KG1 (cell line): Measurements from ENCODE around the gene MGRN1.

Experiments used
- DNase-seq: peaks from one replicate; lab custom pipeline; 2025; lab: John Stamatoyannopoulos, UW

MGRN1 gene

DNA sequence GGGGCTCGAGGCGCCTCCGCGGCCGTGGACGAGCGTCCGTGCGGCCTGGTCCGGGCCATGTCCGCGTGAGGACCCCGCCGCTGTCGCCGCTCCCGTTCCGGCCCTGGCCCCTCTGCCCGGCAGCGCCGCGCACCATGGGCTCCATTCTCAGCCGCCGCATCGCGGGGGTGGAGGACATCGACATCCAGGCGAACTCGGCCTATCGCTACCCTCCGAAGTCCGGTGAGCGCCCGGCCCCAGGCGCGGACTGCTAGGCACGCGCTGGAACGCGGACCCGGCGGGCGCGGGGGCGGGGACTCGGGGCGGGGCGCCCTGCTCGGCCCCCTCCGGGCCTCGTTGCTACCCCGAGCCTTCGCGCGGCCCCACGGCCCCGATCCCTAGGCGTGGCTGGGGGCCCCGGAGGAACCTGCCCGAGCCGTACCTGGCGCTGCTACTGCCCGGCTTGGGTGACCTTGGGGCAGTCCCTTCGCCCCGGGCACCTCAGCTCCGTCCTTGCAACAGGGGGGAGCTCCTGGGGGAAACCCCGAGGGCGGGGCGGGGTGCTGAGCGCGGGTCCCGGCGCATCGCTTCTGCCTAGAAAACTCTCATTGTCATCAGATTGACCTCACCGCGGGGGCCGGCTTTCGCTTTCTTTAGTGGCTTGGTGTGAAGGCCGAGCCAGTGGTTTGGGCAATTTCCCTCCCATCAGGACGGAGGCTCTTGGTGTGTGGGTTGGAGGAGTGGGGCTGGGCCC is 367 bp downstream of the MGRN1 start:
- peak; percentile 53 for DNase-seq

DNA sequence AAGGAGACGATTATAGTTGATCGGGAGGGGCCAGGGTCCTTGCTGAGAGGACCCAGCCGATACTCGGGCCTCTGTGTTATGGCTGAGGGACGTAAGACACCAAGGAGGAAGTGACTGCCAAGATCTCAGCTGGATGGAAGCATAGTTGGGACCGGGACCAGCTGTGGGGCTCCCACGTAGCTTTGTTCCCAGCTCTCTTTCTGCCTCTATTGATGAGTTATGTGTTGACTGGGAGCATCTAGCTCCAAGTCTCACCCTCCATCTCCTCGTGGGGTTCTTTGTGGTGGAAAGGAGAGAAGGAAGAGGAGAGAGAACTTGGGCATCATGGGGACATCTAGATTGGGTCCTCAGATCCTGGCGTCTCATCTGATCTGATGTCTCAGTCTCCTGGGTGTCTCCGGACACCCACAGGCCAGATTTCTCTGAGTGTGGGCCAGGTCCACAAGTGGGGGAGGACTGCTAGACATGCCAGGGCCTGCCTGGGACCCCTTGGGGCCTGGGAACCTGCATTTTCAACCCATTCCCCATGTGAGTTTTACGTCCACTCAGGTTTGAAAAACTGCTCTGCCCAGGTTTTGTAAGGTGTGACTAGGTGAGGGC is 1.0 kb downstream of the MGRN1 start:
- no peak for DNase-seq

DNA sequence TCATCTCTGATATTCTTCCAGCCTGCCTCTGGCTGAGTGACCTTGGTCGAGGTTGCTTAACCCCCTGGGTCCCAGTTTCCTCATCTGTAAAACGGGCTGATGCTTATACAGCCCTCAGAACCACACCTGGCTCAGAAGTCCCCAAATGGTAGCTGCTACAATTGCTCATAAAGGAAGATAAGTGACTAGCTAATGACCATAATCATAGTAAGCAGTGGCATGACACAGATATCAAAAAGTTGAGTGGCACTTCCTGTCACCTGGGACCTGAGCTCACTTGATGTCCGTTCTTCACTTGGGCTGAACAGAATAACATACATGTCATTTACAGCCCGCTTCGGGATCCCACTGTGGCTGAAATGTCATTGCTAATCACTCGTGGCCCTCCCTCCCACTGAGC is 1.8 kb downstream of the MGRN1 start:
- no peak for DNase-seq

DNA sequence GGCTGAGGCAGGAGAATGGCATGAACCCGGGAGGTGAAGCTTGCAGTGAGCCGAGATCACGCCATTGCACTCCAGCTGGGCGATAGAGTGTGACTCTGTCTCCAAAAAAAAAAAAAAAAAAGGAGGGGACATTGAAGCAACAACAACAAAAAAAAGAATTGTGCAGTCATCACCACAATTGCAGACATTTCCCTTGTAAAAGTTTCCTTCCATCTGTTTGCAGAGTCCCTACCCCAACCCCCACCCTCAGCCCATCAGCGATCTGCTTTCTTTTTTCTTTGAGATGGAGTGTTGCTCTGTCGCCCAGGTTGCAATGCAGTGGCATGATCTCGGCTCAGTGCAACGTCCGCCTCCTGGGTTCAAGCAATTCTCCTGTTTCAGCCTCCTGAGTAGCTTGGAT is 3.7 kb downstream of the MGRN1 start:
- DNase-seq: no peak

DNA sequence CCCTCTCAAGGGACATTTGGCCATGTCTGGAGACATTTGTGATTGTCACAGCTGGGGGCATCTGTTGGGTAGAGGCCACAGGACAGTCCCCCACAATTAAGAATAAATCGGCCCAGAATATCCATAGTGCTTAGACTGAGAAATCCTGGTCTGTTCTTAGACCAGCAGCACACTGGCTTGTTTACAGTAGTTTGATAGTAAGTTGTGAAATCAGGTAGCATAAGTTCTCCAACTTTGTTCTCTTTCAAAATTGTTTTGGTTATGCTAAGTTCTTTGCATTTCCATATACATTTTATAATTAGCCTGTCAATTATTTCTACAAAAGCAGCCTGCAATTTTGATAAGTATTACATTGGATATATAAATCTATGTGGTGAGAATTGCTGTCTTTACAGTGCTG is 6.8 kb downstream of the MGRN1 start:
- DNase-seq: no peak

DNA sequence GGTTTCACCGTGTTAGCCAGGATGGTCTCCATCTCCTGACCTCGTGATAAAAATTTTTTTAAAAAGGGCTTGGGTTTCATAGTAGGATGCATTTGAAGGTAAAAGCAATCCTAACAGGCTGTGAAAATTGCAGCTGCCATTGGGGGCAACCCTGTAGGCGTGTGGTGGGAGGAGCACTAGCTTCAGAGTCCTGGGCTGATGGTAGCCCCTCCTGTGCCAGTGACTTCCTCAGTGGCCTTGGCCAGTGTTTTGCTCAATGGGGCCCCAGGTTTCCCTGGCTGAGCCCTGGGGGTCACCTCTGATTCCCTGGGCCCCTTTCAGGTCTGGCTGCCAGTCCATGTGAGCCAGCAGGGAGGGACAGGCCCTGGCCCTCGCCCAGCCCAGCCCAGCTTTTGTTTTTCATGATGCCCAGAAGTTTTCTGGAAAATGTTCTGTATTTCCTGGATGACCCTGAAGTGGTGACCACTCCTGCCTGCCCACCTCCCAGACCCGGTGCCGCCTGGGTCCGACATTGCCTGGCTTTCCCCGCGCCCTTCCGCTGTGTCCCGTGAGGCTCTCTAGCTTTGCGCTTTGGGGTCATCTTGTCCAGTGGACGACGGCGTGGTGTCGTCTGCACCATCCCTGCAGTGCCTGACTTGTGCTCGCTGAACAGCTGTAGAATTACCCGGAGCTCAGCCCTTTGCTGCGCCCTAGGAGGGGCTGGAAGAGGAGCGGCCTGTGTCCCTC is 9.4 kb downstream of the MGRN1 start:
- DNase-seq: no peak

DNA sequence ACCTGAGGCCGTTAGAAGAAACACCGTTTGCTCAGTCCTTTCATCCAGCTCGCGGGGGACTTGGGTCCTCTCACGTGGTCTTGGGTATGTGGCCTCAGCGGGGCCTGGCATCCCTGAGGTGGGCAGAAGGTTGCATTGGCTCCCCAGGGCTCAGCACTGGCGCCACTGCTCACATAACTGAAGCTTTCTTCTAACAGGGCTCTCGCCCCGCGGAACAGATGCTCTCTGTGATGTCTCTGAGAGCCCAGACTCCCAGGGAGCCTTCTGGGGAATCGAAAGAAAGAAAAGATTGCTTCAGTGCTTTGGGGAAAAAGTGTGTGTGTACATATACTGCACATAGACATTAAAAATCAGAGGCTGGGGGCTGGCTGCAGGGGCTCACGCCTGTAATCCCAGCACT is 10.1 kb downstream of the MGRN1 start:
- DNase-seq: no peak

DNA sequence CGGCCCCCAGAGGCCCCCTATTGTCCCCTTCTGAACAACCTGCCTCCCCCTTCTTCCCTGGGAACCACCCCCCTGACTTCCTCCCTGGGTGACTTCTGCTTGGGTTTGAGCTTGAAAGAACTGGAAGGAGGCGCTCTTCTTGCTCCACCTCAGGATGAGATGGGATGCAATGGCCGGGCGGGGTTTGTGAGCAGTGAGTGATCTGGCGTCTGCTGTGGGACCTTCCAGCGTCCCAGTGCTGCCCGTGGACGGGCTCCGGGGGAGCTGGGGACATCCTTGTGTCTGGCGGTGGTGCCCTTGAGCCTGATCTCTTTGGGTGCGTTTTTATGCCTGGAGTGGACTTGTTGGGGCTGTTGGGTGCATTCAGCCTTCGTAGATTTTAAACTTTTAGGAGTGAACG is 11.6 kb downstream of the MGRN1 start:
- no peak for DNase-seq

DNA sequence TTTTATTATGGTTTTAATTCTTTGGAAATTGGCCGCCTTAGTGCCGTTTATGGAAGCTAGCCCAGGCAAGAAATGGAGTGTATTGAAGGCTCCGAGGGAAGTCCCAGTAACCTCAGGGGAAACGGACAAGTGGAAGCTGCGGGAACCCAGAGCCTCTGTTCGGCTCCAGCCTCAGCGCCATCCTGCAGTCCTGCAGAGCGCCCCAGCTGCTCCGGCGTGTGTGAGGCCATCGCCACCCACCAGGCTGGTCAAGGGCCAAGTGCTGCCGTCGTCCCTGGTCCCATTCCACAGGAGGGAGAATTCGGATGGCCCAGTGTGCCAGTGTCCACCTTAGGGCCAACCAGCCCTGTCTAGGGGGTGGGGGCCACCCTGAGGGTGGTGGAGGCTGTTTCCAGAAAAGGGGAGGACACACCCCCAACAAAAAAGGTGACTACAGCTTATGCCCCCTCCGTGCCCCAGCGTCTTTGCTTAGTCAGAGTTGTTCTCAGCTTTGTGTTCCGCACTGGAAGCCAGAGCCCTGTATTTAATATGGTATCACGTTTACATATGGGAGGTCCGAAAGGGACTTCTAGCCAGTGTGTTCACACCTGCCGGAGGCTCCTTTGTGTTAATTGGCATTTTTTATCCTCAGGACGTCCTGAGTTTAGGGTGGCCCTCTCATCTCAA is 13.0 kb downstream of the MGRN1 start:
- DNase-seq: no peak

DNA sequence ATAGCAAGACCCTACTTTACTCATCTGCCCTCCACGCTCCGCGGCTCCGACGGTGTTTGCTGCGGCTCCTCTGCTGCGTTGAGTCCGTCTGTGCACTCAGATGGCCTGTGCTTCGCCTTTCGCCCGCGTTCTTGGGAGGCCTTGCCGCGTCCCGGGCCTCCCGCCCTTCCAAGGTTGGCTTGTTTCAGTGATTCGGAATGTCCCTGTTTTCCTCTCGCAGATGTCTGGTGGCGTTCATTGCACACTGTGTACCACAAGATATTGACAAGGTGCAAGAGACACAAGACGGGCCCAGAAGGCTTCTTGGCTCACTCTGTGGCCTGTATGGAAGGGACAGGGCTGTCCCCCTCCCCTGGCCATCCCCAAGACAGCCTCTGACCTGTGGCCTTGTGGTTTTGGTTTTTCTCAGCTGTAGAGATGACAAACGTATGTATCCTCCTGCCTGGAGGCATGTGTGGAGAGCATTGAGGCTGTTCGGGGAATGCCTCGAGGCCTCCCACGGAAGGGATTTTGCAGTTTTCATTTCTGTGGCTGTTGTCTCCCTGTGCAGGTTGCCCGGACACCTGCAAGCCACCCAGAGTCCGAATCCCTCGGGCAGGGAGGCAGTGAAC is 15.4 kb downstream of the MGRN1 start:
- no peak for DNase-seq

DNA sequence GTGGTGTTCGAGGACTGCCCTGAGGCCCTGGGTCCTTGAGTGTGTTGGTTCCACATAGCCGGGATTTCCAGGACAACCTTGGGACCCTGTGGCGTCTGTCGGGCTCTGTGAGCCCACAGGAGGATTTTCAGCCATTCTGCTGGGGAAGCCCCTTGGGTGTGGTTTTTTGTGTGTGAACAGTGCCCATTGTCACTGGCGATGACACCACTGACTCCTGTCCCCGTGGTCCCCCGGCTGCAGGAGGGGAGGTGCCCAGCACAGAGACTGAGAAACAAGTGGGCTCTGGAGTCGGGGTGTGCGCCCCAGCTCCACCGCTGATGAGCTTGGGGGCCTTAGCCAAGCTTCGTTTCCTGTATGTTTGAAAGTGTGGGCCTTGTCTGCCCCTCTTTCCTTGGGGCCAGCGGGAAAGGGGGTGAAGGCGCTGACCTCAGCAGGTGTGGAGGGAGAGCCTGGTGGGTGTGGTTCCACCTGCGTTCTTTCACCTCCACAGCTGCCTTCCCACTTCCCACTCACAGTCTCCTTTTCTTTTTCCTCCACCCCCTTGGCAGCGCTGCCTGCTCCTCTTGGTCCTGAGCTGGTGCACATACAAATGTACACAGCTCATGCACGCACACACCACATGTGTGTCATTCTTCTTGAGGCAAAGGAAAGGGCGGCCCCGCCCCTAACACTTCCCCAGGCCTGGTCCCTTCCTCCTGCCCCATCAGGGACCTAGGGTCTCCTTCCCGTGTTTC is 16.1 kb downstream of the MGRN1 start:
- DNase-seq: no peak

DNA sequence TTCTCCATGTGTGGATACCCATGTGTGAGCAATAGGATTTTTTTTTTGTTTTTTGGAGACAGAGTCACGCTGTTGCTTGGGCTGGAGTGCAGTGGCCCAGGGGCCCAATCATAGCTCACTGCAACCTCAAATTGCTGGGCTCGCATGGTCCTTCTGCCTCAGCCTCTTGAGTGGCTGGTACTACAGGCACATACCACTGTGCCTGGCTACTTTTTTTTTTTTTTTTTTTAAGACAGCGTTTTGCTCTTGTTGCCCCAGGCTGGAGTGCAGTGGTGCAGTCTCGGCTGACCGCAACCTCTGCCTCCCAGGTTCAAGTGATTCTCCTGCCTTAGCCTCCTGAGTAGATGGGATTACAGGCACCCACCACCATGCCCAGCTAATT is 16.7 kb downstream of the MGRN1 start:
- DNase-seq: no peak

DNA sequence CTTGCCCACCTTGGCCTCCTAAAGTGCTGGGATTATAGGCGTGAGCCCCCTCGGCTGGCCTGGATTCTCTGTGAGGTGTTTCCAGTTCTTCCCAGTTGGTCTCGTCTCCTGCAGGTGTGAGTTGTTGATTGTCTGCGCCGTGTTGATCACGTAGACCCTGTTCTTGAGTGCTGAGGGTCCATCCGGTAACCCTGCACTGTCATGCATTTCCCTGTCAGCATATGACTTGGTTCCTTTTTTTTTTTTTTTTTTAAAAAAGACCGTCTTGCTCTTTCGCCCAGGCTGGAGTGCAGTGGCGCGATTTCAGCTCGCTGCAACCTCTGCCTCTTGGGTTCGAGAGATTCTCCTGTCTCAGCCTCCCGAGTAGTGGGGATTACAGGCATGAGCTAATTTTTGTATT is 17.3 kb downstream of the MGRN1 start:
- DNase-seq: no peak

DNA sequence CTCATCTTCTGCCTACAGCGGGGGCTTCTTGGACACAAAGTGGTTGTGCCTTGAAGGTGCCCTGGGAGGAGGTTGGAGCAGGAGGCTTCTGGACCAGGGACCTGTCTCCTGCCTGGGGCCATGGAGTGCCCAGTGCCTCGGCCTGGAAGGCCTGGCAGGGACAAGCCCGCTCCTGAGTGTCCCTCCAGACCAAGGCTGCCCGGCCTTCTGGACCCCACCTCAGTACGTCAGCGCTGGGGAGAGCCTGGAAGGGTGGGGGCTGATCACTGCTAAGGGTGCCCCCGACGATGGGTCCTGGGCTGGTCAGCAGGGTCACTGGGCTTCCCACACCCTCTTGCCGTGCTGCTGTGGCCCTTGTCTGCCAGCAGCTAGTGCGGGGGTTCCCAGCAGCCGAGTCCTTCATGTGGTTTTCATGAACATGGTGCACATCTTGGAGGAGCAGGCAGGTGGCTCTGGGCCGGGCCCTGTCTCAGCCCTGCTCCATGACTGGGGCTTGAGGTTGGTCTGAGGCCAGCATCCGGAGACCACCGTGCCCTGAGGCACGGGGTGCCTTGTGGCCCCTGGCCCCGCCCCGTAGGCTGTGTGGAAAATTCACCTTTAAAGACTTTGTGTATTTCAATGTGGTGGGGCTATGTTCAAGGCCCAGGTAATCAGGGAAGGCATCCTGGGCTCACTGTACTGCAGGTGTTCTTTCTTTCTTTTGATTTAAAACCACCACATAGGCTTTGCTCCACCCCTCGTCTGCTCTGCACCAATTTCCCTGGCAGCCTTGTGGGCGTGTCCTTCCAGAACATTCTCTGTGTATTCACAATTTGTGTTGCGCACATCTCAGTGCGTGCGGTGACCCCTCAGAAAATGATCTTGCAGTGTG is 22.4 kb downstream of the MGRN1 start:
- no peak for DNase-seq

DNA sequence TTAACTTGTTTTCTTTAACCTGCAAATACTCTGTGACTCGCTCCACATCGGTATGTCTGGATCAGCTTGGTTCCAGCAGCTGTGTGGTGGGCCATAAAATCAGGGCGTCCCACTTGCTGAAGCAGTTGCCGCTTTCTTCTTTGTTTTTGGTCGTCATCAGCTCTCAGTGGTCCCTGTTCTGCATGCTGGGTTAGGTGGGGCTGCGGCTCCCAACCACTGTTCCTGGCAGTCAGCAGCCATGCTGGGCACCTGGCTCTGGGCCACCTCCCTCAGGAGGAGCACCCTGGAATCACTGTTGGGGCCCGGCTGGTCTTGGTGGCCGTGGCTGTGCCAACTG is 23.0 kb downstream of the MGRN1 start:
- DNase-seq: no peak

DNA sequence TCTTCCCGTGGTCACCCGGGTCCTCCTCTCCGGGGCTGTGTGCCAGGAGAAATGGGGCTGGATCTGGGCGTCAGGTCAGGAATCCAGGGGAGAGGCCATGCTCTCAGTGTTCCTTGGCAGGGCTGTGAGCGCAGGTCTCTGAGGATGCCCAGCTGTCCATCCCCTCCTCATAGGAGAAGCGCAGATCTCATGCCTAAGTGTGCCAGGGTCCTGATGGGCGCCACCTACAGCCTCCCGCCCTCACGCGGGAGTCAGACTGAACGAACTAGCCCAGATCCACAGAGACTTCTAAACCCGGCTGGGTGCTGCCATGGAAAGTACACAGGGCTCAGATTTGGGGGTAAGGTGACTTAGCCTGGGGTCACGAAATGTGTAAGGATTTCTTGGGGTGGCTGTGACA is 24.3 kb downstream of the MGRN1 start:
- DNase-seq: no peak

DNA sequence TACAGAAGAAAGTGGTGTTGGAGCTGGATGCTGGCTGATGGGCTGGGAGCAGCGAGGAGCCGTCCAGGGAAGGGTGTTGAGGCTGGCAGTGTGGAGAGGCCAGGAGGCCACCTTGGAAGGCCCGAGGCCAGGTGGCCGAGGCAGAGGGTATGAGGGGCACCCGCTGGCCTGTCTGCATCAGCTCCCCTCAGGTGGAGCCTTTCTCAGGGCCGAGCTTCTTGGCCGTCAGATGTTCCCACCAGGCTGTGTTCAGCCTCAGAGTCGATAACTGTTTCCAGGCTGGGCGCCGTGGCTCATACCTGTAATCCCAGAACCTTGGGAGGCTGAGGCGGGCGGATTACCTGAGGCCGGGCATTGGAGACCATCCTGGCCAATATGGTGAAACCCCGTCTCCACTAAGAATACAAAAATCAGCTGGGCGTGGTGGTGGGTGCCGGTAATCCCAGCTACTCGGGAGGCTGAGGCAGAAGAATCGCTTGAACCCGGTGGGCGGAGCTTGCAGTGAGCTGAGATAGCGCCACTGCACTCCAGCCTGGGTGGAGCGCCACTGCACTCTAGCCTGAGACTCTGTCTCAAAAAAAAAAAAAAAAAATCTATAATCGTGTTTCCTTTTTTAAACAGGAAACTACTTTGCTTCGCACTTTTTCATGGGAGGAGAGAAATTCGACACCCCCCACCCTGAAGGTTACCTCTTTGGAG is 25.3 kb downstream of the MGRN1 start:
- DNase-seq: no peak

DNA sequence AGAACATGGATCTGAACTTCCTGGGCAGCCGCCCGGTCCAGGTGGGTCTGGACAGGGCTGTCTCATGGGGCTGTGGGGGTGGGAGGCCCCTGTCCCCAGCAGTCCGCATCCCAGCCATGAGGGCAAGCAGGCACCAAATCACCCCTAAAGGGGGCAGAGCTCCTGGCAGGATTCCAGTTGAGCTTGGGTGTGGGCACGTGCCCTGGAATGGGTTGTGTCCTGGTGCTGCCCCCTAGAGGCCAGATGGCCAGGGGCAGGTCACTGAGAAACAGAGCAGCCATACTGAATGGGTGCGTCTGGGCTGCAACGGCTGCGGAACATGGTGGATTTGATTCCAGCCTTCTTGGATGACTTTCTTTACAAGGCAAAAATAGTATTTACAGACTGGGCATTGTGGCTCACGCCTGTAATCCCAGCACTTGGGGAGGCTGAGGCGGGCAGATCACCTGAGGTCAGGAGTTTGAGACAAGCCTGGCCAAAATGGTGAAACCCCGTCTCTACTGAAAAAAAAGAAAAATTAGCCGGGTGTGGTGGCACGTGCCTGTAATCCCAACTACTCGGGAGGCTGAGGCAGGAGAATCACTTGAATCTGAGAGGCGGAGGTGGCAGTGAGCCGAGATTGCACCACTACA is 25.9 kb downstream of the MGRN1 start:
- DNase-seq: peak; percentile 59

DNA sequence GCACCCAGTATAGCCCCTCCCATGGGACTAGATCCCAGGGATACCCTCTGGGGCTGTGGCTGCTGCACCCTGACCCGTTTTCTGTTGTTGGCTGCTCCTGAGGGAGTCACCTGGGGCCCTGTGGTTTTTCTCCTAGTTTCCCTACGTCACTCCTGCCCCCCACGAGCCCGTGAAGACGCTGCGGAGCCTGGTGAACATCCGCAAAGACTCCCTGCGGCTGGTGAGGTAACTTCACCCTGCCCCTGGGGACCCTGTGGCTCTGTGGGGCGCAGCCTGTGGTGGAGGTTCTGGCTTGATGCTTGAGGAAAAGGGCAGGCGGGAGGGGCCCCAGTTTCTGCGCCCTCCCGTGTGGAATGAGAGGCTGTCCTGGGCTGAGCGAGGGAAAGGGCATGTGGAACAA is 27.2 kb downstream of the MGRN1 start:
- DNase-seq: no peak

DNA sequence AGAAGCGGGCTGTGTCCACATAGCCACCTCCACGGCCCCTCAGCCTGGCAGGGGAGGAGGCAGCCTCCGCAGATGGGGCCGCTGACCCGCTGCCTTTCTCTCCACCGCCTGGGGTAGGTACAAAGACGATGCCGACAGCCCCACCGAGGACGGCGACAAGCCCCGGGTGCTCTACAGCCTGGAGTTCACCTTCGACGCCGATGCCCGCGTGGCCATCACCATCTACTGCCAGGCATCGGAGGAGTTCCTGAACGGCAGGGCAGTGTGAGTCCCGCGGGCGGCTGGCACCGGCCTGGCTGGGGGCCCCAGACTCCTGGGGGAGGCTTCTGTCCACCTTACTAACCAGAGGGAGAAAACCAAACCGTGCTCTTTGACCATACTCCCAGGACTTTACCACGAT is 27.9 kb downstream of the MGRN1 start:
- DNase-seq: no peak
